IMR-90 (cell line): ENCODE results near the gene GCN1. TPM values are rescaled to one million over a fixed set of nuclear protein-coding genes. Genes with fewer than 3 reads are reported as not detected.

Experiments used
- ATAC-seq: fragments of 200-7000 bp; cut with Tn5 transposase; 2 replicates; pipeline ENCODE4 v1.9.1; 2020; ENCODE audit warnings: low read depth, mild to moderate bottlenecking, moderate library complexity
- BruUV-seq: library from RNA; stranded (reverse); fragments of 400-500 nt; replicated peaks from 2 replicates; lab custom pipeline; 2021; lab: Mats Ljungman, UMichigan
- CTCF ChIA-PET: fragments of 300-600 bp; formaldehyde crosslinking; extraction: SDS; loops from one replicate; lab custom pipeline; 2021; ENCODE audit warnings: antibody characterized with exemption; lab: Yijun Ruan, JAX
- POLR2A ChIA-PET: fragments of 300-600 bp; sonication (Branson Sonifier 250); formaldehyde crosslinking; loops from one replicate; lab custom pipeline; 2022; ENCODE audit warnings: antibody characterized with exemption; ENCODE audit not compliant: unreplicated experiment; lab: Charles Lee
- DNase-seq: peaks from one replicate; pipeline ENCODE4 v3.0.0; 2013
- H2AFZ ChIP-seq: replicated peaks from 2 replicates; pipeline ENCODE3; 2013; ENCODE audit warnings: low read length, mild to moderate bottlenecking; ENCODE audit not compliant: poor library complexity
- H2AK5ac ChIP-seq: 2 replicates; pipeline ENCODE4 v1.6.1; 2013; ENCODE audit warnings: low read depth, low read length, inconsistent platforms
- H2AK9ac ChIP-seq: replicated peaks from 2 replicates; pipeline ENCODE3; 2013; ENCODE audit warnings: mild to moderate bottlenecking, low read depth, low read length, moderate library complexity; ENCODE audit not compliant: poor library complexity
- H2BK120ac ChIP-seq: 2 replicates; pipeline ENCODE4 v1.6.1; 2013; ENCODE audit warnings: low read depth, low read length, inconsistent platforms
- H2BK15ac ChIP-seq: 3 replicates; pipeline ENCODE4 v1.6.1; 2013; ENCODE audit warnings: low read depth, low read length, inconsistent platforms
- H2BK20ac ChIP-seq: 2 replicates; pipeline ENCODE4 v1.6.1; 2013; ENCODE audit warnings: low read depth, mild to moderate bottlenecking, inconsistent platforms, low read length, moderate library complexity
- H2BK5ac ChIP-seq: 2 replicates; pipeline ENCODE4 v1.6.1; 2013; ENCODE audit warnings: mild to moderate bottlenecking, low read depth, low read length, inconsistent platforms; ENCODE audit not compliant: poor library complexity, severe bottlenecking
- H3K14ac ChIP-seq: replicated peaks from 2 replicates; pipeline ENCODE4 v1.6.1; 2013; ENCODE audit warnings: low read depth, low read length, inconsistent platforms
- H3K18ac ChIP-seq: 2 replicates; pipeline ENCODE4 v1.6.1; 2013; ENCODE audit warnings: low read depth, low read length, control low read depth
- H3K23ac ChIP-seq: 2 replicates; pipeline ENCODE4 v1.6.1; 2013; ENCODE audit warnings: low read depth, low read length, inconsistent platforms
- H3K27ac ChIP-seq: 2 replicates; pipeline ENCODE4 v1.5.1; 2013; ENCODE audit warnings: mild to moderate bottlenecking, control low read depth, low read length; ENCODE audit not compliant: insufficient read depth
- H3K27me3 ChIP-seq: 2 replicates; pipeline ENCODE4 v1.6.1; 2013; ENCODE audit warnings: low read length; ENCODE audit not compliant: control insufficient read depth, insufficient read depth
- H3K36me3 ChIP-seq: 2 replicates; pipeline ENCODE4 v1.6.1; 2013; ENCODE audit warnings: low read length, mixed read lengths; ENCODE audit not compliant: control insufficient read depth, insufficient read depth
- H3K4ac ChIP-seq: 2 replicates; pipeline ENCODE4 v1.6.1; 2013; ENCODE audit warnings: low read depth, low read length, inconsistent platforms
- H3K4me1 ChIP-seq: 2 replicates; pipeline ENCODE4 v1.6.1; 2013; ENCODE audit warnings: low read length, mixed read lengths; ENCODE audit not compliant: control insufficient read depth, insufficient read depth
- H3K4me2 ChIP-seq: 2 replicates; pipeline ENCODE4 v1.6.1; 2013; ENCODE audit warnings: low read depth, mild to moderate bottlenecking, control low read depth, low read length, moderate library complexity
- H3K4me3 ChIP-seq: 2 replicates; pipeline ENCODE4 v1.5.1; 2013; ENCODE audit warnings: low read depth, mild to moderate bottlenecking, control low read depth, low read length, moderate library complexity; ENCODE audit not compliant: insufficient read depth
- H3K56ac ChIP-seq: 2 replicates; pipeline ENCODE4 v1.6.1; 2013; ENCODE audit warnings: low read length, inconsistent platforms; ENCODE audit not compliant: insufficient read depth; ENCODE audit errors: extremely low read depth
- H3K79me1 ChIP-seq, 2 experiments: 2 replicates each; pipeline ENCODE4 v1.6.1; 2013; ENCODE audit warnings: low read length in 2 of 2, inconsistent platforms in 1 of 2, low read depth in 1 of 2
- H3K9ac ChIP-seq: 2 replicates; pipeline ENCODE4 v1.6.1; 2013; ENCODE audit warnings: low read depth, low read length, control low read depth
- H3K9me1 ChIP-seq: 2 replicates; pipeline ENCODE4 v1.6.1; 2013; ENCODE audit warnings: low read length, inconsistent platforms; ENCODE audit not compliant: insufficient read depth
- H3K9me3 ChIP-seq: 2 replicates; pipeline ENCODE4 v1.6.1; 2013; ENCODE audit warnings: low read length; ENCODE audit not compliant: control insufficient read depth, insufficient read depth
- H4K20me1 ChIP-seq: 2 replicates; pipeline ENCODE4 v1.6.1; 2013; ENCODE audit warnings: low read length, inconsistent platforms; ENCODE audit not compliant: insufficient read depth
- H4K5ac ChIP-seq: 2 replicates; pipeline ENCODE4 v1.6.1; 2013; ENCODE audit warnings: mild to moderate bottlenecking, low read depth, low read length, control low read depth
- H4K8ac ChIP-seq, 2 experiments: 2 replicates each; pipeline ENCODE4 v1.6.1; 2013; ENCODE audit warnings: low read depth in 2 of 2, low read length in 2 of 2, control low read depth in 1 of 2, inconsistent platforms in 1 of 2
- H4K91ac ChIP-seq: 2 replicates; pipeline ENCODE4 v1.6.1; 2013; ENCODE audit warnings: low read depth, low read length, inconsistent platforms; ENCODE audit not compliant: insufficient read depth
- BHLHE40 ChIP-seq: fragments of 150-350 bp; IDR thresholded peaks from 2 replicates; pipeline ENCODE4 v1.6.1; 2016; ENCODE audit warnings: mild to moderate bottlenecking, low read depth, low read length
- CEBPB ChIP-seq: IDR thresholded peaks from 2 replicates; pipeline ENCODE4 v1.6.1; 2012; ENCODE audit warnings: low read depth, low read length, improper control_type of control experiment
- CTCF ChIP-seq: conservative IDR thresholded peaks from 2 replicates; pipeline ENCODE4 v1.5.1; 2012; ENCODE audit warnings: mild to moderate bottlenecking, low read depth, low read length, improper control_type of control experiment
- FOS ChIP-seq: fragments of 150-350 bp; IDR thresholded peaks from 2 replicates; pipeline ENCODE4 v1.6.1; 2016; ENCODE audit warnings: low read depth, low read length
- MAZ ChIP-seq: IDR thresholded peaks from 2 replicates; pipeline ENCODE4 v1.6.1; 2012; ENCODE audit warnings: low read depth, mild to moderate bottlenecking, low read length, improper control_type of control experiment, moderate library complexity, borderline replicate concordance
- MXI1 ChIP-seq: IDR thresholded peaks from 2 replicates; pipeline ENCODE4 v1.6.1; 2012; ENCODE audit warnings: low read depth, mild to moderate bottlenecking, low read length, moderate library complexity, borderline replicate concordance
- NFE2L2 ChIP-seq: fragments of 150-350 bp; IDR thresholded peaks from 2 replicates; pipeline ENCODE4 v1.6.1; 2016; ENCODE audit warnings: low read depth, mild to moderate bottlenecking, low read length
- POLR2A ChIP-seq: IDR thresholded peaks from 2 replicates; pipeline ENCODE4 v1.6.1; 2012; ENCODE audit warnings: mild to moderate bottlenecking, low read depth, low read length
- RAD21 ChIP-seq: IDR thresholded peaks from 2 replicates; pipeline ENCODE4 v1.6.1; 2012; ENCODE audit warnings: low read length, improper control_type of control experiment
- RCOR1 ChIP-seq: IDR thresholded peaks from 2 replicates; pipeline ENCODE4 v1.6.1; 2012; ENCODE audit warnings: mild to moderate bottlenecking, low read length, improper control_type of control experiment; ENCODE audit not compliant: insufficient replicate concordance
- RFX5 ChIP-seq: IDR thresholded peaks from 2 replicates; pipeline ENCODE4 v1.8.0; 2012; ENCODE audit warnings: low read depth, mild to moderate bottlenecking, low read length, moderate library complexity
- SMC3 ChIP-seq: fragments of 150-350 bp; IDR thresholded peaks from 2 replicates; pipeline ENCODE4 v1.6.1; 2016; ENCODE audit warnings: low read depth, mild to moderate bottlenecking, antibody characterized with exemption, low read length, moderate library complexity
- USF2 ChIP-seq: fragments of 150-350 bp; IDR thresholded peaks from 2 replicates; pipeline ENCODE4 v1.6.1; 2017; ENCODE audit warnings: mild to moderate bottlenecking, antibody characterized with exemption, low read length, low read depth
- WGBS, 2 experiments: methylation state at CpG; one replicate each; pipeline versions ENCODE4 v1.1.5 to v1.1.7; 2013; ENCODE audit warnings: missing lambda C conversion rate in 2 of 2; ENCODE audit not compliant: insufficient read length in 1 of 2; ENCODE audit errors: extremely low coverage in 2 of 2; 5-methylcytosine and 5-hydroxymethylcytosine counted together
- dilution Hi-C: fragments of 300-500 bp; cut with HindIII; formaldehyde crosslinking; loops from one replicate; pipeline ENCODE4 v1.14.3; 2018; ENCODE audit warnings: low sequenced_read_pairs; ENCODE audit not compliant: unreplicated experiment
- in situ Hi-C: fragments of 300-500 bp; cut with MboI; formaldehyde crosslinking; loops from 3 replicates; pipeline ENCODE4 v1.14.3; 2019; ENCODE audit warnings: low sequenced_read_pairs, inconsistent platforms, mixed read lengths
- intact Hi-C: fragments of 100-400 bp; cut with micrococcal nuclease; formaldehyde crosslinking; loops from 2 replicates; pipeline ENCODE4 v1.10.0; 2022
- polyA plus RNA-seq, 3 experiments: library from polyadenylated mRNA; depleted of rRNA; stranded (reverse); fragments of >200 nt; gene quantifications; 2 replicates each; pipeline ENCODE4 v1.2.3, GENCODE V29; 2012; ENCODE audit warnings: low replicate concordance in 1 of 3
- total RNA-seq: library from RNA; depleted of rRNA; stranded (reverse); fragments of >200 nt; gene quantifications from 2 replicates; pipeline ENCODE4 v1.2.3, GENCODE V29; 2012

The GCN1 gene
- total and polyA plus RNA-seq, 2 of the 4 experiments (the other 2 are of a cell fraction), result 57.8 to 77.6 TPM

DNA sequence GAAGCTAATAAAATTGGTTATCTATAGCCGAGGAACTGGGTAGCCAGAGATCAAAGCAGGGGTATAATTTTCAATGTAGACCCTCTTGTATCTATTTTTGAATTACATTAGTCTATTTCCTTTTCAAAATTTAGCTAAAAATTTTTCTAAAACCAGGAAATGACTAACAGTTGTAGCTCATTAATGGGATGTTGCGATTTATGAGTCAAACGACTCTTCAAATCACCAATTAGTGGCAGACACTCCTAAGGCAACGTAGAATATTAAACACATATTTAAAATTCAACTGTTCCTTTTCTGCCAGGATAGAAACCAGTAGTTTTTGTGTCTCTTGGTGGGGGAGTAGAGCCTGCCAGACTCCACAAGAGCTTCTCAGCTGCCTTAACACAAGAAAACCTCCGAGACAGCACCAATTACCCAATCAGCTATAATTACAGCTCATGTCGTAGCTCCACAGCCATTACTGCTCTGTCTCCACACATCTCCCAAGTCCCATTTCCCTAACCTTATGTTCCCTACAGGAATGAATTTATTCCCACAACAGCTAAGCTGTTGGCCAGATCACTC is 26.9 kb downstream of the GCN1 start:
- H2BK20ac ChIP-seq, result no peak overlapping the region
- no peak overlapping the region for H3K27ac ChIP-seq
- peaks cover 4% of the 10 kb centered on the region; the same call in 1 of the 2 replicates for H4K20me1 ChIP-seq
- no peaks in the 10 kb centered on the region for H3K27me3 ChIP-seq
- ChIA-PET CTCF (interaction anchor here (1.1 to 1.2 kb wide), 2 partner anchors 11 to 97 kb away, joined by 3 to 4 read pairs; no protein-coding TSS in a partner anchor), POLR2A (interaction anchor here (0.8 kb wide), 1 partner anchor 33 kb away, joined by 4 read pairs; the partner anchor contains the start of gene RPLP0)
- H2BK15ac ChIP-seq, result no peak overlapping the region
- peaks cover 3 to 12% of the 10 kb centered on the region in 2 experiments; a peak in 3 of 4 replicates for H3K79me1 ChIP-seq
- H3K4me2 ChIP-seq, result no peak overlapping the region
- no peak overlapping the region for H3K23ac ChIP-seq
- intact Hi-C loops, result no loop called here
- dilution Hi-C loops, result no loop called here
- no peak overlapping the region for H2AK9ac ChIP-seq
- H3K18ac ChIP-seq, result no peak overlapping the region
- no peak overlapping the region for H3K4me3 ChIP-seq
- no peak overlapping the region for H3K14ac ChIP-seq
- TF ChIP-seq USF2, result no peak
- no peak for TF ChIP-seq SMC3
- TF ChIP-seq NFE2L2, result no peak
- TF ChIP-seq MAZ, result no peak
- no peak for TF ChIP-seq CTCF
- no peak for TF ChIP-seq FOS
- no peak for TF ChIP-seq POLR2A
- no peak for TF ChIP-seq RFX5
- TF ChIP-seq BHLHE40, result no peak
- TF ChIP-seq RAD21, result no peak
- no peak for TF ChIP-seq MXI1
- no peak for TF ChIP-seq CEBPB
- TF ChIP-seq RCOR1, result no peak
- no peak overlapping the region for H4K8ac ChIP-seq
- H2BK5ac ChIP-seq, result no peak overlapping the region
- 100% methylated on average over 1 of the region's 6 CpGs; no CpG with 5 or more reads in 1 of the 2 experiments for WGBS, 2 experiments
- H3K9me1 ChIP-seq, result no peaks in the 10 kb centered on the region
- no peaks in the 10 kb centered on the region for H3K9me3 ChIP-seq
- H2BK120ac ChIP-seq, result no peak overlapping the region
- DNase-seq (no peak), ATAC-seq (no peak)
- in situ Hi-C loops, result no loop called here
- no peak overlapping the region for H3K4ac ChIP-seq
- H3K9ac ChIP-seq, result no peak overlapping the region
- no TSS peak for BruUV-seq
- peaks cover 56% of the 10 kb centered on the region for H3K36me3 ChIP-seq
- no peak overlapping the region for H3K56ac ChIP-seq
- no peak overlapping the region for H4K5ac ChIP-seq
- H4K91ac ChIP-seq, result no peak overlapping the region
- no peak overlapping the region for H2AFZ ChIP-seq
- H2AK5ac ChIP-seq, result no peak overlapping the region
- H3K4me1 ChIP-seq, result no peaks in the 10 kb centered on the region
